HEK293T (cell line): Measurements from ENCODE around the gene CPXM1.

Experiments used
- CTCF ChIA-PET: fragments of 350-600 bp; formaldehyde crosslinking; extraction: SDS; loops from one replicate; lab custom pipeline; 2021; ENCODE audit warnings: antibody characterized with exemption, inconsistent platforms; lab: Yijun Ruan, JAX
- POLR2A ChIA-PET: fragments of 350-600 bp; formaldehyde crosslinking; extraction: SDS; loops from one replicate; lab custom pipeline; 2020; ENCODE audit warnings: antibody characterized with exemption, inconsistent platforms; lab: Yijun Ruan, JAX
- DNase-seq: peaks from one replicate; pipeline ENCODE4 v3.0.0; 2012; ENCODE audit warnings: mixed read lengths; ENCODE audit errors: extremely low spot score
- ARNT ChIP-seq: fragments of 450-650 bp; IDR thresholded peaks from 2 replicates; pipeline ENCODE4 v1.6.1; 2017; ENCODE audit warnings: mild to moderate bottlenecking
- BHLHE40 ChIP-seq: fragments of 450-650 bp; IDR thresholded peaks from 2 replicates; pipeline ENCODE4 v1.6.1; 2016; ENCODE audit warnings: mild to moderate bottlenecking, moderate library complexity, borderline replicate concordance
- CTBP1 ChIP-seq: fragments of 450-650 bp; IDR thresholded peaks from 2 replicates; pipeline ENCODE4 v1.6.1; 2016; ENCODE audit warnings: borderline replicate concordance
- ELF4 ChIP-seq: fragments of 450-650 bp; IDR thresholded peaks from 2 replicates; pipeline ENCODE4 v1.6.1; 2017; ENCODE audit warnings: antibody characterized with exemption
- FOXA1 ChIP-seq: fragments of 450-650 bp; IDR thresholded peaks from 2 replicates; pipeline ENCODE4 v1.6.1; 2016; ENCODE audit warnings: mild to moderate bottlenecking
- FOXK2 ChIP-seq: fragments of 450-650 bp; IDR thresholded peaks from 2 replicates; pipeline ENCODE4 v1.6.1; 2016; ENCODE audit warnings: mild to moderate bottlenecking
- FOXM1 ChIP-seq: fragments of 450-650 bp; IDR thresholded peaks from 2 replicates; pipeline ENCODE4 v1.6.1; 2017; ENCODE audit warnings: mild to moderate bottlenecking, borderline replicate concordance
- HDGF ChIP-seq: fragments of 450-650 bp; IDR thresholded peaks from 2 replicates; pipeline ENCODE4 v1.6.1; 2017; ENCODE audit warnings: antibody characterized with exemption, borderline replicate concordance
- L3MBTL2 ChIP-seq: fragments of 450-650 bp; conservative IDR thresholded peaks from 2 replicates; pipeline ENCODE4 v1.6.1; 2016; ENCODE audit warnings: mild to moderate bottlenecking
- LEF1 ChIP-seq: fragments of 450-650 bp; IDR thresholded peaks from 2 replicates; pipeline ENCODE4 v1.6.1; 2017; ENCODE audit warnings: mild to moderate bottlenecking, borderline replicate concordance
- NFRKB ChIP-seq: fragments of 450-650 bp; IDR thresholded peaks from 2 replicates; pipeline ENCODE4 v1.6.1; 2016; ENCODE audit warnings: mild to moderate bottlenecking, moderate library complexity
- PKNOX1 ChIP-seq: fragments of 450-650 bp; IDR thresholded peaks from 2 replicates; pipeline ENCODE4 v1.6.1; 2016
- SP1 ChIP-seq: fragments of 450-650 bp; IDR thresholded peaks from 2 replicates; pipeline ENCODE4 v1.6.1; 2017
- SUZ12 ChIP-seq: fragments of 450-650 bp; IDR thresholded peaks from 2 replicates; pipeline ENCODE4 v1.6.1; 2016; ENCODE audit warnings: mild to moderate bottlenecking
- TARDBP ChIP-seq: fragments of 450-650 bp; IDR thresholded peaks from 2 replicates; pipeline ENCODE4 v1.6.1; 2016
- ZNF384 ChIP-seq: fragments of 450-650 bp; IDR thresholded peaks from 2 replicates; pipeline ENCODE4 v1.6.1; 2016

CPXM1 gene

DNA sequence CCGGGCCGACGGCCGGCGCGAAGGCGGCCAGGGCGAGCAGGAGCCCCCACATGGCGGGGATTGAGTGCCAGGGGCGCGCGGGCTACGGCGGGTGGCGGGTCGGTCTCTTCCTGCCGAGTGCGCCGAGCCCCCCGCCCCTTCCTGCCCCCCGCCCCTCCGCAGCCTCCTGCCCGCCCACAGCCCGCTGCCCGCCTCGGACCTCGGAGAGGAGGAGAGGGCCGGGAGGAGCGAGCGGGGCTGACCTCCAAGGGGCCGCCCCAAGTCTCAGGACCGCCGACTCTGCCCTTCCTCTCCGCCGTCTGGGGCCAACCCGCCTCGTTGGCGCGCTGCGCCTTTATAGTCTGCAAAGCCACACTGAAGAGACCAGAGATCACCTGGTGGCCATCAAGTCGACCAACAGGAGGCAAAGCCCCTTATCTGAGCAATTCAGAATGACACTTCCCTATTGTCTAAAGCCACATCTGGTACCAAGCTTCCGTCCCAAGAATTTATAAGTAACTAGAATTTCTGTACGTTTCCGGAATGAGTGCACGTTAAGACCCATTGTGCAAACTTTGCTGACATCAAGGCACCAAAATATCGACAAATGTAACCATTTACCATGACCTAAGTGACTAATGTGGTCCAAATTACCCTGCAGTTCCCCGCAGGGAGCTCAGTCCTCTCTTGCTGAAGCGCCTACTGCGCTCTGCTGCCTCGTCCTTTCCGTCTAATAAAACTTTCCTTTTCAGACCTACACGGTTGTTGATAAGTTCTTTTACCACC is at the start of gene CPXM1:
Gene CPXM1, minus strand, starts transcription at position 107 of the 765 bp plus-strand sequence. Its CDS starts 55 bp downstream, at position 52.
- DNase-seq = no peak
- ChIA-PET CTCF (interaction anchor here (0.7 kb wide), 1 partner anchor 132 kb away, joined by 3 read pairs; no protein-coding TSS in a partner anchor), POLR2A (interaction anchor here (1.0 kb wide), 2 partner anchors 35 to 40 kb away, joined by 4 to 5 read pairs; partner anchors contain the start of genes PCED1A and VPS16)
- TF ChIP-seq ARNT (no peak), CTBP1 (no peak), SUZ12 (no peak), FOXA1 (no peak), FOXM1 (no peak), TARDBP (no peak), ZNF384 (no peak)

DNA sequence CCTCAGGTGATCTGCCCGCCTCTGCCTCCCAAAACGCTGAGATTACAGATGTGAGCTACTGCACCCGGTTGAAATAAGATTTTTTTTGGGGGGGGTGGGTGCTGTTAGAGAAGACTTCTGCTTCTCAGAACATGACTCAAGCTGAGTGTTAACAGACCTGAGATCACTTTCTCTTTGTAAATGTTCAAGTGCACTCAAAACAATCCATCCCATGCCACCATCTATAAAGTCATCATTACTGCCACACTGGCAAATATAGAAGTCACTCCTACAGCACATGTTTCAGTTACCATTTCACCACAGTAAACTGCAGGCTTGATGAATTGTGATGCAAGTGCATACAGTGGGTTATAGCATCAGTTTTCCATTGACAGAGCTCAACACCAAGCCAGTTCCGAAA is 49.1 kb upstream of the CPXM1 start:
- ChIA-PET CTCF (interaction anchor here (0.6 to 1.0 kb wide), 2 partner anchors 60 to 94 kb away, joined by 3 read pairs; no protein-coding TSS in a partner anchor), POLR2A (interaction anchor here (0.6 kb wide), 1 partner anchor 196 kb away, joined by 3 read pairs; no protein-coding TSS in a partner anchor)
- TF ChIP-seq L3MBTL2 (no peak), SUZ12 (no peak), FOXM1 (no peak), HDGF (no peak), ARNT (no peak), TARDBP (no peak), LEF1 (no peak), NFRKB (no peak), ZNF384 (no peak), ELF4 (no peak), FOXK2 (no peak), SP1 (no peak), PKNOX1 (no peak), BHLHE40 (no peak), FOXA1 (no peak), CTBP1 (no peak)
- no peak for DNase-seq

- POLR2A ChIA-PET = no interaction called here
- CTCF ChIA-PET = no interaction called here
Observed at GRCh38 chr20:2847802-2848201, 47.4 kb upstream of the CPXM1 start.

DNA sequence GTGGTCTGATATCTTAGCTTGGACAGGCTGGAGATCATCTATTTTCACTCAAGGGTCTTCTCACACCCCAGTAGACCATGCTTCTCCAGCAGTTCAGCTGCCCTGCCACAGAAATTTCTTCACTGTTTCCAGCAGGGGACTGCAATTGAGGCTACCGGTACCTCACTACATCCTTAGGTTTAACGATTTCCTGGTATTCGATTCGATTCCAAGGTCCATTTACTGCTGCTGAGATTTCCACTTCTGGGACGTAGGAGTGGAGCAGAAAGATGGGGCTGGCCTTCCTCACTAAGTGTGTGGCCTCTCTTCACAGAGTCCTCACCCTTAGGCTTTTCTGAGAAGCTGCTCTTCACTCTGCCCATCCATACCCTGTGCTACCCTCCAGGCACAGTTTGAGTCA is 46.3 kb upstream of the CPXM1 start:
- CTCF ChIA-PET = no interaction called here
- no peak for TF ChIP-seq FOXK2
- TF ChIP-seq CTBP1 = no peak
- no peak for TF ChIP-seq FOXM1
- POLR2A ChIA-PET = no interaction called here
- no peak for DNase-seq

More at GRCh38 chr20:2847802-2848201, 47.4 kb upstream of the CPXM1 start:
- TF ChIP-seq FOXK2 (no peak), TARDBP (no peak), L3MBTL2 (no peak), ELF4 (no peak), SP1 (no peak), LEF1 (no peak), ZNF384 (no peak), HDGF (no peak), NFRKB (no peak), PKNOX1 (no peak)
- DNase-seq = no peak

DNA sequence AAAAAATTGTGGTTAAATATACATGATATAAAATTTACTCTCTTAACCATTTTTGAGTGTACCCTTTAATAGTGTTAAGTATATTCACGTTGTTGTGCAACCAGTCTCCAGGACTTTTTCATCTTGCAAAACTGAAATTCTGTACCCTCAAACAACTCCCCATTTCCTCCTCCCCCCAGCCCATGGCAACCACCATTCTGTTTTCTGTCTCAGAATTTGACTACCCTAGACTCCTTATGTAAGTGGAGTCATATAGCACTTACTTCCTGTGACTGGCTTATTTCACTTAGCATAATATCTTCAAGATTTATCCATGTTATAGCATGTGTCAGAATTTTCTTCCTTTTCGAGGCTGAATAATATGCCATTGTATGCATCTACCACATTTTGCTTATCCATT is 45.2 kb upstream of the CPXM1 start:
- POLR2A ChIA-PET = no interaction called here
- DNase-seq = no peak
- TF ChIP-seq SP1 = no peak
- no peak for TF ChIP-seq FOXM1
- no peak for TF ChIP-seq FOXA1
- TF ChIP-seq CTBP1 = no peak
- TF ChIP-seq HDGF = no peak
- no peak for TF ChIP-seq FOXK2
- no peak for TF ChIP-seq NFRKB
- TF ChIP-seq ELF4 = no peak
- no peak for TF ChIP-seq BHLHE40
- no peak for TF ChIP-seq L3MBTL2
- TF ChIP-seq TARDBP = no peak
- TF ChIP-seq SUZ12 = no peak
- no peak for TF ChIP-seq ZNF384
- no peak for TF ChIP-seq LEF1
- TF ChIP-seq ARNT = no peak
- no peak for TF ChIP-seq PKNOX1
- CTCF ChIA-PET = no interaction called here

GRCh38 chr20:2840967-2841531 is 40.6 kb upstream of the CPXM1 start:
- ChIA-PET CTCF (interaction anchor here (0.7 kb wide), 1 partner anchor 378 kb away, joined by 3 read pairs; no protein-coding TSS in a partner anchor), POLR2A (interaction anchor here (0.8 to 1.4 kb wide), 5 partner anchors 40 to 155 kb away, joined by 3 to 5 read pairs (median 3); no protein-coding TSS in a partner anchor)
- TF ChIP-seq FOXK2 = no peak
- no peak for TF ChIP-seq CTBP1
- TF ChIP-seq SUZ12 = no peak
- no peak for TF ChIP-seq LEF1
- no peak for TF ChIP-seq ZNF384
- TF ChIP-seq L3MBTL2 = no peak
- no peak for TF ChIP-seq NFRKB
- no peak for TF ChIP-seq FOXA1
- no peak for TF ChIP-seq FOXM1
- no peak for TF ChIP-seq ELF4
- TF ChIP-seq PKNOX1 = no peak
- TF ChIP-seq HDGF = no peak
- TF ChIP-seq ARNT = no peak
- TF ChIP-seq TARDBP = no peak
- TF ChIP-seq BHLHE40 = no peak
- no peak for TF ChIP-seq SP1
- peak; percentile 67 for DNase-seq
